NCI-H524 treated with DMSO at 0.1 percent for 48 hours (cell line): ENCODE results near the gene NADSYN1.

ENCODE experiments used
- DNase-seq: peaks from one replicate; lab custom pipeline; 2025; lab: John Stamatoyannopoulos, UW

Gene NADSYN1

GRCh38 chr11:71451596-71452198, 1.3 kb upstream of the NADSYN1 start:
- DNase-seq, result no peak

GRCh38 chr11:71452199-71453036, 585 bp upstream of the NADSYN1 start:
- no peak for DNase-seq

- DNase-seq, result no peak
Observed at GRCh38 chr11:71453918-71454304, 908 bp downstream of the NADSYN1 start.

- DNase-seq, result no peak
Observed at GRCh38 chr11:71454470-71455113, 1.6 kb downstream of the NADSYN1 start.

GRCh38 chr11:71456294-71456693, 3.3 kb downstream of the NADSYN1 start:
- no peak for DNase-seq

- no peak for DNase-seq
Observed at GRCh38 chr11:71456831-71457230, 3.8 kb downstream of the NADSYN1 start.

- DNase-seq, result no peak
Observed at GRCh38 chr11:71458146-71459070, 5.4 kb downstream of the NADSYN1 start.

GRCh38 chr11:71459076-71459766, 6.2 kb downstream of the NADSYN1 start:
- DNase-seq, result no peak

- DNase-seq, result no peak
Observed at GRCh38 chr11:71459767-71460320, 6.8 kb downstream of the NADSYN1 start.

- DNase-seq, result no peak
Observed at GRCh38 chr11:71461696-71462095, 8.7 kb downstream of the NADSYN1 start.

- no peak for DNase-seq
Observed at GRCh38 chr11:71462726-71463125, 9.7 kb downstream of the NADSYN1 start.

GRCh38 chr11:71463331-71464211, 10.6 kb downstream of the NADSYN1 start:
- no peak for DNase-seq

GRCh38 chr11:71465054-71465453, 12.1 kb downstream of the NADSYN1 start:
- no peak for DNase-seq

GRCh38 chr11:71466358-71466757, 13.4 kb downstream of the NADSYN1 start:
- no peak for DNase-seq

GRCh38 chr11:71467164-71467563, 14.2 kb downstream of the NADSYN1 start:
- no peak for DNase-seq

- DNase-seq, result no peak
Observed at GRCh38 chr11:71470946-71471345, 17.9 kb downstream of the NADSYN1 start.

GRCh38 chr11:71472357-71472885, 19.4 kb downstream of the NADSYN1 start:
- DNase-seq, result no peak

GRCh38 chr11:71472941-71473792, 20.2 kb downstream of the NADSYN1 start:
- DNase-seq, result no peak

- DNase-seq, result no peak
Observed at GRCh38 chr11:71473793-71474080, 20.7 kb downstream of the NADSYN1 start.
